Right lobe of liver (tissue), 4 donors: ENCODE data around the gene SUGCT.

Experiments
- POLR2A ChIP-seq: fragments of 450-650 bp; IDR thresholded peaks from one replicate; pipeline ENCODE4 v1.6.1; 2017; ENCODE audit warnings: antibody characterized with exemption, mild to moderate bottlenecking
- TF ChIP-seq, protein P1 (sequence below), 4 donors: fragments of 200-600 bp in 3 of 4; fragments of 450-650 bp in 1 of 4; IDR thresholded peaks; one replicate each; pipeline versions ENCODE4 v1.5.1 to v1.8.0; 2016 to 2022; ENCODE audit warnings: antibody characterized with exemption in 4 of 4, mild to moderate bottlenecking in 2 of 4
- donor health status: DM: no; HTN: no; CAD: no.
- donor health status: DM: no; HTN: no; CAD: no.
- donor health status: DM: no; HTN: yes; CAD: no.

DNA sequence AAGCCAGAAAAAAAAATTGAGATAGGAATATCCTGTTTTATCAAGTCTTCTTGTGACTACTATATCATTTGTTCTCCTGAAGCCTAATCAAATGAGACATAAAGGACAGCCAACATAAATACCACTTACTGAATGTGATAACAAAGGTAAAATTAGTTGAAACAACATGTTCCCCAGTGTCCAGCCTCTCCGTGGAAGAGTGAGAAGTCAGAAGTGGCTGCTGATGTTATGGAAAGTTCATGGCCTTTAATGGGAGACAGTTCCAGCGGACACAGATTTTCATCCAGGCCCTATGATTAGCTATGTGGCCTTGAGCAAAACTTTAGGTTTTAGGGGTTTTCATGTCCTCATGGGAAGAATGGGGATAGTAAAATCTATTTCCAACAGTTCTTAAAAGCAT, 724.3 kb downstream of the SUGCT start:
- TF ChIP-seq, protein P1, sequence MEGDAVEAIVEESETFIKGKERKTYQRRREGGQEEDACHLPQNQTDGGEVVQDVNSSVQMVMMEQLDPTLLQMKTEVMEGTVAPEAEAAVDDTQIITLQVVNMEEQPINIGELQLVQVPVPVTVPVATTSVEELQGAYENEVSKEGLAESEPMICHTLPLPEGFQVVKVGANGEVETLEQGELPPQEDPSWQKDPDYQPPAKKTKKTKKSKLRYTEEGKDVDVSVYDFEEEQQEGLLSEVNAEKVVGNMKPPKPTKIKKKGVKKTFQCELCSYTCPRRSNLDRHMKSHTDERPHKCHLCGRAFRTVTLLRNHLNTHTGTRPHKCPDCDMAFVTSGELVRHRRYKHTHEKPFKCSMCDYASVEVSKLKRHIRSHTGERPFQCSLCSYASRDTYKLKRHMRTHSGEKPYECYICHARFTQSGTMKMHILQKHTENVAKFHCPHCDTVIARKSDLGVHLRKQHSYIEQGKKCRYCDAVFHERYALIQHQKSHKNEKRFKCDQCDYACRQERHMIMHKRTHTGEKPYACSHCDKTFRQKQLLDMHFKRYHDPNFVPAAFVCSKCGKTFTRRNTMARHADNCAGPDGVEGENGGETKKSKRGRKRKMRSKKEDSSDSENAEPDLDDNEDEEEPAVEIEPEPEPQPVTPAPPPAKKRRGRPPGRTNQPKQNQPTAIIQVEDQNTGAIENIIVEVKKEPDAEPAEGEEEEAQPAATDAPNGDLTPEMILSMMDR (IDR thresholded peaks at IDR 0.05), result no peak
- TF ChIP-seq POLR2A, result no peak
